ENCODE data around the gene WDR81.
"Not testable (repeated sequence)": the region's sequence is repeated elsewhere in the genome, so short reads cannot be mapped to it uniquely, and the experiment has no call there.

WDR81 gene

GRCh38 chr17:1713878-1714426 lies 10.6 kb upstream of the WDR81 start:
- peak; percentile 58 for DNase-seq

DNA sequence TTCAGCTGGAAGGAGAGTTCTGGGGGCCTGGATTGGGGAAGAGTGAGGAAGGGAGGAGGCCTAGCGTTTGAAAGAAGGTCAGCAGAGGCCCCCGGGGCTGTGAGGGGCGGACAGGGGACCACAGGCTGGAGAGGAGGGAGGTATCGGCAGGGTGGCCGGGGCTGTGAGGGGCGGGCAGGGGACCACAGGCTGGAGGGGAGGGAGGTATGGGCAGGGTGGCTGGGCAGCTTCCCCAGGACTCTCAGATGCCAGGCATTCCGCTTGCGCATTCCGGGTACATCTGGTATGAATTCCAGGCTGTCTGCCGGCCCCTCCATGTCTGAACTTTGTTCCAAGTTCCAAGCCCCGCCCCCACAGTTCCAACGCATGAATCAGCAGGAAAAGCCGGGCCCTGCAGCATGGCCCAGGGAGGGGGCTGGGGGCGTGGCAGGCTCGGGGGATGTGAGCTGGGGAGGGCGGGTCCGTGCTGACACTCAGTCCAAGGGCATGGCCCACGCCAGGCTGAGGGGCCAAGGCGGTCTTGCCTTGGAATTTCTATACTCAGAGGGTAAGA lies 10.0 kb upstream of the WDR81 start:
- DNase-seq: peak; percentile 85

DNA sequence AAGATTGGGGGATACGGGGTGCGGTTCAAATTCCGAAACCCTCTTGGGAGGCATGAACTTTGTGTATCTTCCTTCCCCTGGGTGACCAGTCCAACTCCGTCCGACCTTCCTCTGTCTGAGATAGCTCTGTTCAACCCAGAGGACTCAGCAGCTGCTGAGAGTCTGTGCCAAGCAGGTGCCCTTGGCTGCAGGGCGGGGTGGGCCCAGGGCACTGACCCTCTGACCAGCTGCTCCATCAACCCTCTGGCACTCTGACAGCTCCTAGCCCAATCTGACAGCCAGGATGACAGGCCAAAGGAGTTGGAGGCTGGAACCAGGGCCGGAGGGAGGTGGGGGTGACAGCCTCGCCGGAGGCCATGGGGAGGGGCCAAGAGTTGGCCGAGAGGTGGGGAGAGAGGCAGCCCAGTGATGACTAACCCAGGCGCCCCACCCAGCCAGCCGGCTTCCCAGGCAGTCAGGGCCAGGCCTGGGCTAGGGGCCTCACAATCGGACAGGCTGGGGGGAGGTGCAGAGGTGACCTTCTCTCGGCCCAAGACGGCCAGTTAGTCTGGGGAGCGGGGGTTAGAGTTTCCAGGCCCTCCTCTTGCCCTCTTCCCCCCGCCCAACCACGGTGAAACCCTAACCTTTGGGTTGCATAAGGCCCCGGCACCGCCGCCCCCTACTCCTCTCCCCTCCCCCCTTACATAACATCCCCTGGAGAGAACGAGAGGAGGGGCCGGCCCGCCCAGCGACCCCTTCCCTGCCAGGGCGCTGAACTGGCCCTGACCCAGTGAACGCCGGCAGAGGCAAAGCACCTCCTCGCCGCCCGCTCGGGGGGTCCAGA lies 9.3 kb upstream of the WDR81 start:
- DNase-seq: peak; percentile 69

DNA sequence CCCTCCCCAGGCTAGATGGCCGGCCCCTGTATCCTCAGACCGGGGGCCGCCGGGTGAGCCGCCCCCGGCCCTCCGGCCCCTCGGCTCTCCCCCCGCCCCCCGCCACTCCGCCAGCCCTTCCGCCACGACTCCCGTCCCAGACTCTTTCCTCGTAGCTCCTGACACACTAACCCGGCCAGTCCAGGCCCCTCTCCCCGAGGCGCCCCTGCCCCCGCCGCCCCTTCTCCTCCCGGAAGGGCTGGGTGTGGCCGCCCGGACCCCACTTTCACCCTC lies 8.8 kb upstream of the WDR81 start:
- no peak for DNase-seq

GRCh38 chr17:1716076-1716911 lies 8.2 kb upstream of the WDR81 start:
- peak; percentile 99 for DNase-seq

GRCh38 chr17:1716912-1717695 lies 7.4 kb upstream of the WDR81 start:
- DNase-seq: peak; percentile 97

GRCh38 chr17:1718362-1719165 lies 5.9 kb upstream of the WDR81 start:
- DNase-seq: no peak

GRCh38 chr17:1720856-1721386 lies 3.6 kb upstream of the WDR81 start:
- DNase-seq: peak; percentile 54

GRCh38 chr17:1722022-1722421 lies 2.5 kb upstream of the WDR81 start:
- DNase-seq: not testable (repeated sequence)

DNA sequence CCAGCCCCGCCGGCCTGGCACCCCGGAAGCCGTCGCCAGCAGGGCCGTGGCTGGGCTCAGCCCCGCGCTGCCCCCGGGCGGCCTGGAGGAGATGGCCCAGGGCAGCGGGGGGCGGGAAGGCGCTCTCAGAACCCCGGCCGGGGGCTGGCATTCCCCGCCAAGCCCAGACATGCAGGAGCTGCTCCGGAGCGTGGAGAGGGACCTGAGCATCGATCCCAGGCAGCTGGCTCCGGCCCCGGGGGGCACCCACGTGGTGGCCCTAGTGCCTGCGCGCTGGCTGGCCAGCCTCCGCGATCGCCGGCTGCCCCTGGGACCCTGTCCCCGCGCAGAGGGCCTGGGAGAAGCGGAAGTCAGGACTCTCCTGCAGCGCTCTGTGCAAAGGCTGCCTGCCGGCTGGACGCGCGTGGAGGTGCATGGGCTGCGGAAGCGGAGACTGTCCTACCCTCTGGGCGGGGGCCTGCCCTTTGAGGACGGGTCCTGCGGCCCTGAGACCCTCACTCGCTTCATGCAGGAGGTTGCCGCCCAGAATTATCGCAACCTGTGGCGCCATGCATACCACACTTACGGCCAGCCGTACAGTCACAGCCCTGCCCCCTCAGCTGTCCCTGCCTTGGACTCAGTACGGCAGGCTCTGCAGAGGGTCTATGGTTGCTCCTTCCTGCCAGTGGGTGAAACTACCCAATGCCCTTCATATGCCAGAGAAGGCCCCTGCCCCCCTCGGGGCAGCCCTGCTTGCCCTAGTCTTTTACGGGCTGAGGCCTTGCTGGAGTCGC lies 551 bp downstream of the WDR81 start:
- peak; percentile 73 for DNase-seq

GRCh38 chr17:1725642-1726511 lies 1.4 kb downstream of the WDR81 start:
- DNase-seq: no peak

DNA sequence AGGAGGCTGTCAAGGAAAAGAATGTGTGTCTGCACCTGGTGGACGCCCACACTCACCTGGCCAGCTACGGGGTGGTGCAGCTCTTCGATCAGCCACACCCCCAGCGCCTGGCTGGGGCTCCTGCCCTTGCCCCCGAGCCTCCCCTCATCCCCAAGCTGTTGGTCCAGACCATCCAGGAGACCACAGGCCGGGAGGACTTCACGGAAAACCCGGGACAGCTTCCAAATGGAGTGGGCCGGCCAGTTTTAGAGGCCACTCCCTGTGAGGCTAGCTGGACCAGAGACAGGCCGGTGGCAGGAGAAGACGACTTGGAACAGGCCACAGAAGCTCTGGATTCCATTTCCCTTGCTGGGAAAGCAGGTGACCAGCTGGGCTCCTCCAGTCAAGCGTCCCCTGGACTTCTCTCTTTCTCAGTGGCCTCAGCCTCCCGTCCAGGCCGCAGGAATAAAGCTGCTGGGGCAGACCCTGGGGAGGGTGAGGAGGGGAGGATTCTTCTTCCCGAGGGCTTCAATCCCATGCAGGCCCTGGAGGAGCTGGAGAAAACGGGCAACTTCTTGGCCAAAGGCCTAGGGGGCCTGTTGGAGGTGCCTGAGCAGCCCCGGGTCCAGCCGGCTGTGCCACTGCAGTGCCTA lies 2.2 kb downstream of the WDR81 start:
- no peak for DNase-seq

- DNase-seq: no peak
These were observed 2.8 kb downstream of the WDR81 start for GRCh38 chr17:1727258-1727789.

DNA sequence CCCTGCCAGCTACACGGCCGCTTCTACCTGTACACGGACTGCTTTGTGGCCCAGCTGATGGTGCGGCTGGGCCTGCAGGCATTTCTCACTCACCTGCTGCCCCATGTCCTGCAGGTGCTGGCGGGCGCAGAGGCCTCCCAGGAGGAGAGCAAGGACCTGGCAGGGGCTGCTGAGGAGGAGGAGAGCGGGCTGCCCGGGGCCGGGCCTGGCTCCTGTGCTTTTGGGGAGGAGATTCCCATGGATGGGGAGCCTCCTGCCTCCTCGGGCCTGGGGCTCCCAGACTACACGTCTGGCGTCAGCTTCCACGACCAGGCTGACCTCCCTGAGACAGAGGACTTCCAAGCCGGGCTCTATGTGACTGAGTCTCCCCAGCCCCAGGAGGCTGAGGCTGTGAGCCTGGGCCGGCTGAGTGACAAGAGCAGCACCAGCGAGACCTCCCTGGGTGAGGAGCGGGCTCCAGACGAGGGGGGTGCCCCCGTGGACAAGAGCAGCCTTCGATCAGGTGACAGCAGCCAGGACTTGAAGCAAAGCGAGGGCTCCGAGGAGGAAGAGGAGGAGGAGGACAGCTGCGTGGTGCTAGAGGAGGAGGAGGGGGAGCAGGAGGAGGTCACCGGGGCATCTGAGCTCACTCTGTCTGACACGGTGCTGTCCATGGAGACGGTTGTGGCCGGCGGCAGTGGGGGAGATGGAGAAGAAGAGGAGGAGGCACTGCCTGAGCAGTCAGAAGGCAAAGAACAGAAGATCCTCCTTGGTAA lies 3.5 kb downstream of the WDR81 start:
- no peak for DNase-seq

- no peak for DNase-seq
These were observed 5.4 kb downstream of the WDR81 start for GRCh38 chr17:1729966-1730325.

DNA sequence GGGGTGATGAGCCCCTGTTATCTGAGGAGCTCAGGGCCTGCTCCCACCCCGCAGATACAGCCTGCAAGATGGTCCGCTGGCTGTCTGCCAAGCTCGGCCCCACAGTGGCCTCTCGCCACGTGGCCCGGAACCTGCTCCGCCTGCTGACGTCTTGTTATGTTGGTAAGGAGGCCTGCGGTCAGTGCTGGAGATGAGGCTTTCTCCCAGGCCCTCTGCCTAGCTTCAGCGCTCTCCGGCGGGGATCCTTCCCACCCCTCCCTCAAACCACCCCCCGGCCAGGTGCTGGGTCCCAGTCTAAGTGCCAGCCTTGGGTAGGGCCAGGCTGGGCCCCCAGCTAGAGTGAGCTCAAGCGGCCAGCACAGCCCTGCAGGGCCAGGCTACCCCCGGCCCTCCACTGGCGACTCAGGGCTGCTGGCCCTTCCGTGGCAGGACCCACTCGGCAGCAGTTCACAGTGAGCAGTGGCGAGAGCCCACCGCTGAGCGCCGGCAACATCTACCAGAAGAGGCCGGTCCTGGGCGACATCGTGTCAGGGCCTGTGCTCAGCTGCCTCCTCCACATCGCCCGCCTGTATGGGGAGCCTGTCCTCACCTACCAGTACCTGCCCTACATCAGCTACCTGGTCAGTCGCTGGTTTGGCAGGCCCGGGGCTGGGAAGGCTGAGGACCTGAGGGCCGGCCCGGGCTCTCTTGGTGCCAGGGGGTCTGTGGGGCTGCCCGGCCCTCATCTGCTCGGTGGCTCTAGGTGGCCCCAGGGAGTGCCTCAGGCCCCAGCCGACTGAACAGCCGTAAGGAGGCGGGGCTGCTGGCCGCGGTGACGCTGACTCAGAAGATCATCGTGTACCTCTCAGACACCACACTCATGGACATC lies 6.1 kb downstream of the WDR81 start:
- peak; percentile 91 for DNase-seq

DNA sequence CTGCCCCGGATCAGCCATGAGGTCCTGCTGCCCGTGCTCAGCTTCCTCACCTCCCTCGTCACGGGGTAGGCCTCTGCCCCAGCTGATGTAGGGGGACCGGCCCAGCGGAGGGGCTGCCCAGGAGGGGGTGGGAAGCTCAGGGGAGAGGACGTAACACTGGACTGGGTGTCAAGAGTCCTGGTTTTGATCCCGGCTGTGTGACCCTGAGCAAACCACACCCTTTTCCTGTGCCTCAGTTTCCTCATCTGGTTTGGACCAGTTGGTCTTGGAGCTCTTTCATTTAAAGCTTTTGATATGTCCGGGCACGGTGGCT lies 6.6 kb downstream of the WDR81 start:
- no peak for DNase-seq

Data from OCI-M1 (cell line).